WI38 (cell line): ENCODE data around the gene CELSR1.

Source experiments
- H3K4me3 ChIP-seq: 2 replicates; pipeline ENCODE4 v1.5.1; 2011; ENCODE audit warnings: low read depth, mild to moderate bottlenecking, control low read depth, low read length
- TF ChIP-seq, protein P1 (sequence below): IDR thresholded peaks from 2 replicates; pipeline ENCODE4 v1.5.1; 2012; ENCODE audit warnings: low read depth, mild to moderate bottlenecking, control low read depth, low read length

The CELSR1 gene

DNA sequence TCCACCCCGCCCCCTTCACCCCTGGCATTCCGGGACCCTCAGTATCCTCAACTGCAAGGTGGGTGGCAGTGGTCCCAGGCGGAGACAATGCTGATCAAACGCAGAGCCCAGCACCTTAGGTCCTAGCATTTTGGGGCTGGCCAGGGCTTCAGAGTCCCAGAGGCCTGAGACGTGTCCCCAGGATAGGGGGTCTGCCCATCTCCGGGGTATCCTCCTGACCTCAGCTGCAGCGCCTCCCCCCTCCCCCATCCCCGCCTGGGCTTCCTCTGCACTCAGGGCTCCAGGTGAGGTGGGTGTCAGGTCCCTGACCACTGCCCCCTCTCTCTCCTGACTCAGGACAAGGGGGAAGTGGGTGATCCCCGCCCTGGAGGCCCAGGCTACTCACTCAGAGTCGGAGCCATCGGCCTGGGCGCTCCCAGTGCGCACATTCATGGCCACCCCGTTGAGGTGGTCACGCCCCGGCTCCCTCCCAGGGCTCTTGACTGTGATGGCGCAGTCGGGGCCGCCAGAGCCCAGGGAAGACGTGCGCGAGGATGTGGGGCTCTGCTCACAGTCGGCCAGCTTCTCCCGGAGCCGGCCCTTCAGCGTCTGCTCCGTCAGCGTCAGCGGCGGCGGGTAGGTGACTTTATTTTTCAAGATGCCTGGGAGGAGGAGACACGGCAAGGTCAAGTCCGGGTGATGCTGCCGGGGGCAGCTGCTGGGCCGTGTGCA is 173.7 kb downstream of the CELSR1 start:
- TF ChIP-seq, protein P1, sequence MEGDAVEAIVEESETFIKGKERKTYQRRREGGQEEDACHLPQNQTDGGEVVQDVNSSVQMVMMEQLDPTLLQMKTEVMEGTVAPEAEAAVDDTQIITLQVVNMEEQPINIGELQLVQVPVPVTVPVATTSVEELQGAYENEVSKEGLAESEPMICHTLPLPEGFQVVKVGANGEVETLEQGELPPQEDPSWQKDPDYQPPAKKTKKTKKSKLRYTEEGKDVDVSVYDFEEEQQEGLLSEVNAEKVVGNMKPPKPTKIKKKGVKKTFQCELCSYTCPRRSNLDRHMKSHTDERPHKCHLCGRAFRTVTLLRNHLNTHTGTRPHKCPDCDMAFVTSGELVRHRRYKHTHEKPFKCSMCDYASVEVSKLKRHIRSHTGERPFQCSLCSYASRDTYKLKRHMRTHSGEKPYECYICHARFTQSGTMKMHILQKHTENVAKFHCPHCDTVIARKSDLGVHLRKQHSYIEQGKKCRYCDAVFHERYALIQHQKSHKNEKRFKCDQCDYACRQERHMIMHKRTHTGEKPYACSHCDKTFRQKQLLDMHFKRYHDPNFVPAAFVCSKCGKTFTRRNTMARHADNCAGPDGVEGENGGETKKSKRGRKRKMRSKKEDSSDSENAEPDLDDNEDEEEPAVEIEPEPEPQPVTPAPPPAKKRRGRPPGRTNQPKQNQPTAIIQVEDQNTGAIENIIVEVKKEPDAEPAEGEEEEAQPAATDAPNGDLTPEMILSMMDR = no peak
- no peak overlapping the region for H3K4me3 ChIP-seq

DNA sequence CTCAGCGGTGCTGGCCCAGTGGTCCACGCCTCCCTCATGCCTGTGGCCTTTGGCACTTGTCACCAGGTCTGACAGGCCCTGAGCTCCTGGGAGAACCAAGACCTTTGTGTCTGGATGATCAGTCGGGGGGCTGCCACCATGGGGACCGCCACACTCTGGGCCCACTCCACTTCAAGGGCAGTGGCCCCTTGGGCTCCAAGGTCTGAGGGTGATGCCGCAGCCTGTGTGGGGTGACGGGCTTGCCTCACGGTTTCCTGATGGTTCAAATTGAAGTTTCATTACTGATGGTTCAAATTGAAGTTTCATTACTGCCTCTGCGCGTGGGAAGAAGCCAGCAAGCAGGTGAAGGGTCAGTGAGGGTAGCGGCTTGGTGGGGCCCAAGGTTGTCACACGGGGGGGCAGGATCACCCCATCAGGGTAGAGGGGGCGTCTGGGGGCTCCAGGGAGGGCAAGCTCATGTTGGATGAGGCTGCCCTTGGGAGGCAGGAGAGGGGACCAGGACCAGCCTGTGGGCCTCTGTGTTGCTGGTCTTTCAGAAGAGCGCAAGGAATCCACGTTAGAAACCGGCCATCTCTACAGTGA is 174.4 kb downstream of the CELSR1 start:
- H3K4me3 ChIP-seq = no peak overlapping the region
- TF ChIP-seq, protein P1 = no peak

DNA sequence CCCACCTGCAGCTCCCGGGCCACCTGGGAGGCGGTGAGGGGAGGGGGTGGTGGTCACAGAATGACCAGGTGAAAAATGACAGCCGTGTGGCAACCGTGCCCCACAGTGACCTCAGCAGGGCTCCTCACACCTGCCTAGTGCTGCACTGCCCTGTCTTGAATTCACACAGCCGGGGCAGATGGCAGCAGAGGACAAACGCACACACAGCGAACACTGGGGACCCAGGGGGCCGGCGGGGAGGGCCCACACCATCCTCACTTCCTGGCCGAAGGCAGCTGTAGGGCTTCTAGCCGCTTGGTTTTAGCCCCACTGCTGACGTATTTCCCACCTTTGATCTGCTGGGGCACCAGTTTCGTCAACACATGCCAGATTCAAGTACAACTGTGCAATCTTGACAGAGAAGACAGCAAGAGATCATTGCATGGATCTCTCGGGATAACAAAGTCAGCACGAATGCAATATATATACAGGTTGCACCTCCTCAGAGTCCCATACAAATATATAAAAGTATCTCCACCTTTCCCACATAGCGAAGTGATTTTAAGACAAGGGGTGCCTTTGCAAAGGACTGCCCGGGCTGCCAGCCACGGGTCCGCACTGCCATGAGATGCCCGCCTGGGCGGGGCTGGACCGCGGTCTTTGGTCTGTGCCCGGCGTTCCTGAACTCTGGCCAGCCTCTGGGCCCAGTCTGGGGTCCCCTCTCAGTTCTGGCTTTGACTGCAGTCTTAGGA is 175.1 kb downstream of the CELSR1 start:
- TF ChIP-seq, protein P1 = no peak
- no peak overlapping the region for H3K4me3 ChIP-seq

- TF ChIP-seq, protein P1 = no peak
- no peak overlapping the region for H3K4me3 ChIP-seq
Measured at GRCh38 chr22:46361826-46362202, 175.6 kb downstream of the CELSR1 start.

- H3K4me3 ChIP-seq = no peak overlapping the region
- TF ChIP-seq, protein P1 = no peak
Measured at GRCh38 chr22:46360891-46361290, 176.5 kb downstream of the CELSR1 start.

- TF ChIP-seq, protein P1 = no peak
Measured at GRCh38 chr22:46360097-46360496, 177.3 kb downstream of the CELSR1 start.

GRCh38 chr22:46359362-46359761 is 178.1 kb downstream of the CELSR1 start:
- TF ChIP-seq, protein P1 = no peak
- no peak overlapping the region for H3K4me3 ChIP-seq

More at GRCh38 chr22:46360097-46360496, 177.3 kb downstream of the CELSR1 start:
- H3K4me3 ChIP-seq = no peak overlapping the region
